ENCODE measurements around the gene BSPRY.

Gene BSPRY

GRCh38 chr9:113401027-113401792 is 51.9 kb downstream of the BSPRY start, which contains the start of gene ALAD (continued):
- TF ChIP-seq PRDM4 (tag by site-specific recombination; IDR thresholded peaks at IDR 0.05) (no peak), IKZF3 (tag by site-specific recombination; IDR thresholded peaks at IDR 0.05) (0 out of 2 replicates have a peak, but pooled peaks have one; percentile 51), ZNF114 (tag by site-specific recombination; IDR thresholded peaks at IDR 0.05) (no peak), HOXA7 (CRISPR knock-in tag; IDR thresholded peaks at IDR 0.05; ENCODE audit: borderline replicate concordance) (no peak), ZNF280D (tag by site-specific recombination; IDR thresholded peaks at IDR 0.05) (no peak), ZNF280C (tag by site-specific recombination; IDR thresholded peaks at IDR 0.05) (no peak), ZNF776 (tag by site-specific recombination; IDR thresholded peaks at IDR 0.05; ENCODE audit: borderline replicate concordance) (no peak), PRDM10 (tag by site-specific recombination; IDR thresholded peaks at IDR 0.05) (0 out of 2 replicates have a peak, but pooled peaks have one; percentile 14), GLI4 (tag by site-specific recombination; IDR thresholded peaks at IDR 0.05) (no peak), KLF8 (tag by site-specific recombination; IDR thresholded peaks at IDR 0.05) (peak; percentile 93), ZNF132 (tag by site-specific recombination; IDR thresholded peaks at IDR 0.05; ENCODE audit: borderline replicate concordance) (no peak), ZNF223 (tag by site-specific recombination; IDR thresholded peaks at IDR 0.05) (no peak), ZNF600 (tag by site-specific recombination; IDR thresholded peaks at IDR 0.05) (no peak), ZNF449 (tag by site-specific recombination; IDR thresholded peaks at IDR 0.05) (no peak), ZNF354C (tag by site-specific recombination; IDR thresholded peaks at IDR 0.05; ENCODE audit: borderline replicate concordance, low read depth) (no peak), ZNF341 (tag by site-specific recombination; IDR thresholded peaks at IDR 0.05; ENCODE audit: low read depth) (peak; percentile 95), ZNF202 (tag by site-specific recombination; IDR thresholded peaks at IDR 0.05; ENCODE audit: borderline replicate concordance) (no peak), GLIS2 (tag by site-specific recombination; IDR thresholded peaks at IDR 0.05) (peak; percentile 99), ZIC2 (tag by site-specific recombination; IDR thresholded peaks at IDR 0.05) (peak; percentile 52), ZNF391 (tag by site-specific recombination; IDR thresholded peaks at IDR 0.05; ENCODE audit: borderline replicate concordance, low read depth) (no peak), PBX3 (CRISPR knock-in tag; IDR thresholded peaks at IDR 0.05) (no peak; the same call in 1 of the 2 replicates), INSM2 (tag by site-specific recombination; IDR thresholded peaks at IDR 0.05) (peak; percentile 39; the same call in 1 of the 2 replicates)
